ENCODE measurements around the gene MORN2.
A peak's percentile ranks its signal among the peaks of the same experiment; 100 is the strongest.

MORN2 gene

GRCh38 chr2:38856165-38856564 lies 19.6 kb upstream of the MORN2 start:
- Histone ChIP-seq H3K9me3 (0 out of 2 replicates have a peak, but pooled peaks cover 7% of the 10 kb centered on the region), H4K20me1 (no peaks in the 10 kb centered on the region), H3K4me1 (no peaks in the 10 kb centered on the region), H3K4me3 (no peak overlapping the region), H3K27ac (no peak overlapping the region), H3K27me3 (no peaks in the 10 kb centered on the region), H3K36me3 (peaks cover 72% of the 10 kb centered on the region), H3K9ac (no peak overlapping the region), H3K4me2 (no peak overlapping the region)
- TF ChIP-seq Cebpa-rat (IDR thresholded peaks at IDR 0.05): peak; percentile 64; the same call in 1 of the 2 replicates

- Histone ChIP-seq H3K27me3 (no peaks in the 10 kb centered on the region), H3K4me3 (no peak overlapping the region), H4K20me1 (no peaks in the 10 kb centered on the region), H3K9ac (no peak overlapping the region), H3K4me2 (no peak overlapping the region), H3K9me3 (0 out of 2 replicates have a peak, but pooled peaks cover 7% of the 10 kb centered on the region), H3K4me1 (no peaks in the 10 kb centered on the region), H3K36me3 (peaks cover 79% of the 10 kb centered on the region), H3K27ac (no peak overlapping the region)
- TF ChIP-seq Cebpa-rat (IDR thresholded peaks at IDR 0.05): no peak
These were observed 13.3 kb upstream of the MORN2 start for GRCh38 chr2:38862476-38862875.

- no peaks in the 10 kb centered on the region for H4K20me1 ChIP-seq
- no peak overlapping the region for H3K4me3 ChIP-seq
- H3K4me1 ChIP-seq: no peaks in the 10 kb centered on the region
- no peaks in the 10 kb centered on the region for H3K27me3 ChIP-seq
- TF ChIP-seq Cebpa-rat (IDR thresholded peaks at IDR 0.05): no peak
- no peak overlapping the region for H3K4me2 ChIP-seq
- H3K27ac ChIP-seq: no peak overlapping the region
- H3K9ac ChIP-seq: no peak overlapping the region
- H3K36me3 ChIP-seq: peaks cover 78% of the 10 kb centered on the region
- H3K9me3 ChIP-seq: 0 out of 2 replicates have a peak, but pooled peaks cover 7% of the 10 kb centered on the region
These were observed 12.6 kb upstream of the MORN2 start for GRCh38 chr2:38863061-38863695.

- H3K9ac ChIP-seq: no peak overlapping the region
- H3K27me3 ChIP-seq: no peaks in the 10 kb centered on the region
- peaks cover 31% of the 10 kb centered on the region for H3K9me3 ChIP-seq
- no peak for TF ChIP-seq Cebpa-rat (IDR thresholded peaks at IDR 0.05)
- H4K20me1 ChIP-seq: no peaks in the 10 kb centered on the region
- no peak overlapping the region for H3K4me3 ChIP-seq
- no peaks in the 10 kb centered on the region for H3K4me1 ChIP-seq
- H3K36me3 ChIP-seq: peaks cover 47% of the 10 kb centered on the region
- H3K27ac ChIP-seq: no peak overlapping the region
- H3K4me2 ChIP-seq: no peak overlapping the region
These were observed 8.9 kb upstream of the MORN2 start for GRCh38 chr2:38866773-38867443.

GRCh38 chr2:38871432-38871831 lies 4.3 kb upstream of the MORN2 start:
- H3K9ac ChIP-seq: no peak overlapping the region
- no peak overlapping the region for H3K27ac ChIP-seq
- no peak for TF ChIP-seq Cebpa-rat (IDR thresholded peaks at IDR 0.05)
- peaks cover 31% of the 10 kb centered on the region for H3K9me3 ChIP-seq
- H3K4me3 ChIP-seq: no peak overlapping the region
- H3K4me2 ChIP-seq: no peak overlapping the region
- peaks cover 6% of the 10 kb centered on the region; the same call in 1 of the 2 replicates for H3K27me3 ChIP-seq
- peaks cover 13% of the 10 kb centered on the region for H3K4me1 ChIP-seq
- no peaks in the 10 kb centered on the region for H4K20me1 ChIP-seq
- H3K36me3 ChIP-seq: peaks cover 21% of the 10 kb centered on the region

- no peak overlapping the region for H3K9ac ChIP-seq
- no peak overlapping the region for H3K4me2 ChIP-seq
- TF ChIP-seq Cebpa-rat (IDR thresholded peaks at IDR 0.05): no peak
- H4K20me1 ChIP-seq: no peaks in the 10 kb centered on the region
- H3K9me3 ChIP-seq: peaks cover 29% of the 10 kb centered on the region
- H3K4me3 ChIP-seq: no peak overlapping the region
- H3K27ac ChIP-seq: no peak overlapping the region
- H3K36me3 ChIP-seq: peaks cover 6% of the 10 kb centered on the region; the same call in 1 of the 2 replicates
- H3K4me1 ChIP-seq: peaks cover 13% of the 10 kb centered on the region
- H3K27me3 ChIP-seq: peaks cover 6% of the 10 kb centered on the region; the same call in 1 of the 2 replicates
These were observed 2.0 kb upstream of the MORN2 start for GRCh38 chr2:38873763-38874162.

GRCh38 chr2:38875227-38875575 lies 575 bp upstream of the MORN2 start:
- H3K27me3 ChIP-seq: peaks cover 6% of the 10 kb centered on the region; the same call in 1 of the 2 replicates
- no peak overlapping the region; the same call in 1 of the 2 replicates for H3K27ac ChIP-seq

GRCh38 chr2:38876407-38876806 lies 631 bp downstream of the MORN2 start:
- peaks cover 6% of the 10 kb centered on the region for H3K9me3 ChIP-seq
- peak overlapping the region; percentile 90 for H3K4me2 ChIP-seq
- peak overlapping the region; percentile 81 for H3K4me3 ChIP-seq
- no peak overlapping the region; the same call in 1 of the 2 replicates for H3K9ac ChIP-seq
- no peak for TF ChIP-seq Cebpa-rat (IDR thresholded peaks at IDR 0.05)
- H4K20me1 ChIP-seq: no peaks in the 10 kb centered on the region
- no peak overlapping the region for H3K27ac ChIP-seq
- peaks cover 5% of the 10 kb centered on the region; the same call in 1 of the 2 replicates for H3K36me3 ChIP-seq
- peaks cover 13% of the 10 kb centered on the region for H3K4me1 ChIP-seq
- H3K27me3 ChIP-seq: peaks cover 6% of the 10 kb centered on the region; the same call in 1 of the 2 replicates

More at GRCh38 chr2:38875227-38875575, 575 bp upstream of the MORN2 start:
- H3K9me3 ChIP-seq: peaks cover 15% of the 10 kb centered on the region
- H3K4me2 ChIP-seq: peak overlapping the region; percentile 90
- H4K20me1 ChIP-seq: no peaks in the 10 kb centered on the region
- H3K4me1 ChIP-seq: peaks cover 13% of the 10 kb centered on the region
- peak overlapping the region; percentile 81 for H3K4me3 ChIP-seq
- no peak for TF ChIP-seq Cebpa-rat (IDR thresholded peaks at IDR 0.05)
- peaks cover 6% of the 10 kb centered on the region; the same call in 1 of the 2 replicates for H3K36me3 ChIP-seq
- peak overlapping the region; percentile 77 for H3K9ac ChIP-seq

GRCh38 chr2:38886063-38886462 lies 10.3 kb downstream of the MORN2 start:
- H3K4me2 ChIP-seq: no peak overlapping the region

GRCh38 chr2:38887347-38887746 lies 11.6 kb downstream of the MORN2 start:
- TF ChIP-seq Cebpa-rat (IDR thresholded peaks at IDR 0.05): no peak
- Histone ChIP-seq H3K4me1 (no peaks in the 10 kb centered on the region), H3K9me3 (0 out of 2 replicates have a peak, but pooled peaks cover 7% of the 10 kb centered on the region), H3K9ac (no peak overlapping the region), H3K36me3 (no peaks in the 10 kb centered on the region), H3K4me2 (no peak overlapping the region), H3K27me3 (no peaks in the 10 kb centered on the region), H3K27ac (no peak overlapping the region), H4K20me1 (no peaks in the 10 kb centered on the region), H3K4me3 (no peak overlapping the region)

More at GRCh38 chr2:38886063-38886462, 10.3 kb downstream of the MORN2 start:
- Histone ChIP-seq H3K27me3 (no peaks in the 10 kb centered on the region), H3K27ac (no peak overlapping the region), H3K4me1 (no peaks in the 10 kb centered on the region), H3K9me3 (0 out of 2 replicates have a peak, but pooled peaks cover 7% of the 10 kb centered on the region), H4K20me1 (no peaks in the 10 kb centered on the region), H3K9ac (no peak overlapping the region), H3K4me3 (no peak overlapping the region), H3K36me3 (no peaks in the 10 kb centered on the region)
- no peak for TF ChIP-seq Cebpa-rat (IDR thresholded peaks at IDR 0.05)

All from BLaER1 (cell line).